Measurements from ENCODE around the gene CCDC57.

CCDC57 gene

GRCh38 chr17:82248815-82249674 is 36.4 kb upstream of the CCDC57 start:
- TF ChIP-seq GATA3 (IDR thresholded peaks at IDR 0.05; ENCODE audit: low read depth, low read length) (no peak), GATA2 (IDR thresholded peaks at IDR 0.05; ENCODE audit: low read depth, low read length) (no peak)

GRCh38 chr17:82247856-82248671 is 35.4 kb upstream of the CCDC57 start:
- no peak for TF ChIP-seq GATA2 (IDR thresholded peaks at IDR 0.05; ENCODE audit: low read depth, low read length)
- TF ChIP-seq GATA3 (IDR thresholded peaks at IDR 0.05; ENCODE audit: low read depth, low read length): no peak

GRCh38 chr17:82247182-82247823 is 34.7 kb upstream of the CCDC57 start:
- TF ChIP-seq GATA3 (IDR thresholded peaks at IDR 0.05; ENCODE audit: low read depth, low read length) (no peak), GATA2 (IDR thresholded peaks at IDR 0.05; ENCODE audit: low read depth, low read length) (no peak)

- TF ChIP-seq GATA2 (IDR thresholded peaks at IDR 0.05; ENCODE audit: low read depth, low read length) (no peak), GATA3 (IDR thresholded peaks at IDR 0.05; ENCODE audit: low read depth, low read length) (no peak)
These were observed 33.9 kb upstream of the CCDC57 start for GRCh38 chr17:82246365-82247181.

GRCh38 chr17:82246040-82246364 is 33.4 kb upstream of the CCDC57 start:
- TF ChIP-seq GATA2 (IDR thresholded peaks at IDR 0.05; ENCODE audit: low read depth, low read length) (no peak), GATA3 (IDR thresholded peaks at IDR 0.05; ENCODE audit: low read depth, low read length) (no peak)

DNA sequence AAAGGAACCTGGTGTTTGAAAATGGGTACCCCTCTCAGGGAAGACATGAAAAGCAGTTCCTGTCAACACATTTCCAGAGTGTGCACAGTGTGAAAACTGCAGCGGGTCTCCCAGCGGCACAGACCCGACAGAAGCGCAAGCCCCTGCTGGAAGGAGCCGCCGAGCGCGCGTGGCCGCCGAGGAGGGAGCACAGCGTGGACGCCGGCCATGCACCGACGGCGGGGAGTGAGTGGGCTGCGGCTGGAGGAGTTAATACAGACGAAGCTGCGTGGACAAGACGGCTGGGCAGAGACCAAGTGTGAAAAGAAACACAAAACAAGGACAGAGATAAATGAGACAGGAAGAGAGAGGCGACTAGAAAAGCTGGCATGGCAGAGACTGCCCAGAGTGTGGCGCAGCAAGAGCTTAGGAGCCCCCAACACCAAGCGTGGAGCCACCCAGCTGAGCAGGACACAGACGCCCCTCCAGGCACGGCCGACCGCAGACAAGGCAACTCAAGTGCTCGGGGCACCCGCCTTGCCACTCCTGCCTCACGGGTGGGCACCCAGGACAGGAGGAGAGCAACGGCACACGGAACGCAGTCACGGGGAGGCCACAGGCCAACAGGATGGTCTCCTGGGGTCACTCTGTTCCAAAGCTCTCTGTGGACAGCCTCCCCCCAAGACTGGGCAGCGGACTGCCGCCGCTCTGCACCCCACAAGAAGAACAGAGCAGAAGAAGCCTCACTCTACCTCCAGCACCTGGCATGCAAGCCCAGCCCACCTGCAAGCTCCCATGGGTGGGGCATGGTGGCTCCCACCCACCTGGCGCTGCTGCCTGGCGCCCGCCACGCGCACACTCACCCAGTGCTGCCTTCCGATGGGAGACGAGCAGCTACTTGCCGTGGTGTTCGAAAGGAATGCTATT is 32.7 kb upstream of the CCDC57 start:
- TF ChIP-seq GATA3 (IDR thresholded peaks at IDR 0.05; ENCODE audit: low read depth, low read length) (no peak), GATA2 (IDR thresholded peaks at IDR 0.05; ENCODE audit: low read depth, low read length) (no peak)

DNA sequence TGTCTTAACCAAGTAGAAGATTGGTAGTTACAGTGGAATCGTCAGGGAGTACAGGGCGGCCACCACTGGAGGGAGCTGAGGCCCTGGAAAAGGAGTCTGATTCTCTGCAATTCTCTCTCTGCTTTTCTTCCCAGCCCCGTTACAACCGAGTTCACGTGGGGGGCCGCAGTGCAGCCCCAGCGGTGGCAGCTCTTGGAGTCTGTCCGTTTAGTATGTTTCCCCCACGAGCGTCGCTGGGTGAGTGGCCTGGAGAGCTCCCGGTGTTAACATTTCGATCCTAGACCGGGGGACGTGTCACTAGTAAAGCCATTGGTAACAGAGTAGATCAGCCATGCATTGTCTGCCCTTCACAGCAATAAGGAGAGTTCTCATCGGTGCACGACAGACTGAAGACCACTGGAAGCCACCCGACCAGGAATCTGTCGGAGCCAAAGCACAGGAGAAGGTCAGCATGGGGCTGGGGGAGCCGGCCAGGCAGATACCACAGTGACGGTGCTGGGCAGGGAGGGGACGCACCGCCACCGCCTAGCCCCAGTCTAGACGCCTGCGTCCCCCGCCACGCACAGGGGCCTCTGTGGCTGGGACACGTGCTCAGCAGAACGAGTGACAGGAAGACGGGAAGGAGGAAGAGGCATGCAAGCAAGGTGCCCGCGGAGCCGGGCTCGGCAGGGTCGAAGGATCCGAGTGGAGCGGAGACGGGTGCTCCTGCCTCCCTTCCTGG is 31.9 kb upstream of the CCDC57 start:
- TF ChIP-seq GATA3 (IDR thresholded peaks at IDR 0.05; ENCODE audit: low read depth, low read length) (no peak), GATA2 (IDR thresholded peaks at IDR 0.05; ENCODE audit: low read depth, low read length) (no peak)

DNA sequence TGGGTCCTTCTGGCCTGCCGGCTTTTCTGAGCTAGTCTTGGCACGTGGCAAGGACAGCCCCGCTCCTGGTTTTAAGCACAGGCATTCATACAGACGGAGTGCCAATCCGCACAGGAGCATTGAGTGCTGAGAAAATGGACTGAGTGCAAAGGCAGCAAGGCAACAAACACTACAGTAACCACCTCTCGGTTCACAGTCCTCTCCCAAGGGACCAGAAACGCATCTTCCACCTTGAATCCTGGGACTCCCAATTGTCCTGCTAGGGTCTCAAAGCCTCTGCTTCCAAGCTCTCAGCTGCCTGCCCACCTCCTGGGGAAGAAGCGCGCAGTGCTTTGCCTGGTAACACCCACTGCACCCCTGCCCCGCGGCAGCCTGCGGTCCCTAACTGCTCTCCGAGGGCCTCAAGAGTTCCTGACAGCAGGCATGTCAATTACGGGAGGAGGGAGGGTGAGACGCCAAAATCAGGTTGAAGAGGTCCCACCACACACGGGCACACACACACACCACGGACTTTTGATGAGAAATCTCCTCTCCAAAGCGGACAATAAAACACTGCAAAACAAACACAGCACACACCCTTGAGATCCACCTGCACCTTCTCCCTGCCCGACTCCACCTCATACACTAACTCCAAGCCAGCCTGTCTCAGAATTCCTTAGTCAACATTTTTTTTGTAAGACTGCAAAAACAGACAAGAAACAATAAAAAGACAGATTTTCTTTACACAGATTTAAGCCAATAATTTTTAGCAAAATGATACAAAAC is 31.2 kb upstream of the CCDC57 start:
- no peak for TF ChIP-seq GATA2 (IDR thresholded peaks at IDR 0.05; ENCODE audit: low read depth, low read length)
- TF ChIP-seq GATA3 (IDR thresholded peaks at IDR 0.05; ENCODE audit: low read depth, low read length): no peak

GRCh38 chr17:82242977-82243647 is 30.5 kb upstream of the CCDC57 start:
- TF ChIP-seq GATA2 (IDR thresholded peaks at IDR 0.05; ENCODE audit: low read depth, low read length) (no peak), GATA3 (IDR thresholded peaks at IDR 0.05; ENCODE audit: low read depth, low read length) (no peak)

DNA sequence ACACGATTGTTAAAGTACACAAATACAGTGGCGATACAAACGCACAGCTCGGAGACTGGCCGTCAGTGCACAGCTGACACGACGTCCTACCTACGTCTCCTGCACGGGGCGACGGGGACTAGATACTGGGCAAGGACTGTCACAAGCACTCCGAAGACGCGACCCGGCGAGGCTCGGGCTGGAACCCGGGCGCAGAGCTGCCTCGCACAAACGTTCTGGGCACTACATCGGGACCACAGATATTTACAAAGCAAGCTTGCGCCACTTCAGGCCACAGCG is 30.0 kb upstream of the CCDC57 start:
- TF ChIP-seq GATA3 (IDR thresholded peaks at IDR 0.05; ENCODE audit: low read depth, low read length): no peak
- TF ChIP-seq GATA2 (IDR thresholded peaks at IDR 0.05; ENCODE audit: low read depth, low read length): no peak
